HG02970 (cell line): ENCODE data around the gene OLFML2A.

ENCODE experiments used
- ATAC-seq: cut with Tn5 transposase; IDR thresholded peaks from one replicate; pipeline ENCODE4 v1.9.1; 2021; ENCODE audit warnings: mild to moderate bottlenecking, moderate library complexity, moderate number of reproducible peaks; ENCODE audit not compliant: unreplicated experiment, low FRiP score

OLFML2A gene

GRCh38 chr9:124774129-124774978 lies 2.6 kb upstream of the OLFML2A start:
- no peak for ATAC-seq

GRCh38 chr9:124776618-124776953 lies 347 bp upstream of the OLFML2A start:
- ATAC-seq: no peak

GRCh38 chr9:124778575-124779367 lies 1.8 kb downstream of the OLFML2A start:
- ATAC-seq: no peak

GRCh38 chr9:124779368-124780059 lies 2.6 kb downstream of the OLFML2A start:
- no peak for ATAC-seq

GRCh38 chr9:124780060-124780756 lies 3.3 kb downstream of the OLFML2A start:
- ATAC-seq: no peak

GRCh38 chr9:124780757-124781151 lies 3.8 kb downstream of the OLFML2A start:
- no peak for ATAC-seq

- ATAC-seq: no peak
Measured at GRCh38 chr9:124781967-124782660, 5.2 kb downstream of the OLFML2A start.

GRCh38 chr9:124782661-124783574 lies 6.0 kb downstream of the OLFML2A start:
- ATAC-seq: no peak

- ATAC-seq: no peak
Measured at GRCh38 chr9:124783830-124784229, 6.9 kb downstream of the OLFML2A start.

GRCh38 chr9:124784509-124784908 lies 7.6 kb downstream of the OLFML2A start:
- no peak for ATAC-seq

- no peak for ATAC-seq
Measured at GRCh38 chr9:124786881-124787573, 10.1 kb downstream of the OLFML2A start.

- ATAC-seq: no peak
Measured at GRCh38 chr9:124788542-124789217, 11.7 kb downstream of the OLFML2A start.

GRCh38 chr9:124789531-124789930 lies 12.6 kb downstream of the OLFML2A start:
- ATAC-seq: no peak

GRCh38 chr9:124790301-124790700 lies 13.4 kb downstream of the OLFML2A start:
- ATAC-seq: no peak

GRCh38 chr9:124790801-124791505 lies 14.0 kb downstream of the OLFML2A start:
- ATAC-seq: no peak

- no peak for ATAC-seq
Measured at GRCh38 chr9:124792257-124793014, 15.5 kb downstream of the OLFML2A start.
